Sigmoid colon (tissue), 7 donors: ENCODE results near the gene SUPT3H. TPM values are rescaled to one million over a fixed set of nuclear protein-coding genes. Genes with fewer than 3 reads are reported as not detected.

ENCODE experiments used
- DNase-seq: peaks from one replicate; pipeline ENCODE4 v3.0.0-alpha.2; 2019
- H3K27ac ChIP-seq, 4 donors: fragments of 200-600 bp; sonication (generic); one replicate each; pipeline ENCODE4 v1.5.1; 2016 to 2019; ENCODE audit warnings: mild to moderate bottlenecking in 1 of 4
- H3K27me3 ChIP-seq, 3 donors: fragments of 200-600 bp; sonication (generic); one replicate each; pipeline ENCODE4 v1.5.1; 2019; ENCODE audit warnings: mild to moderate bottlenecking in 1 of 3
- H3K36me3 ChIP-seq, 4 donors: fragments of 200-600 bp; sonication (generic); one replicate each; pipeline ENCODE4 v1.5.1; 2016 to 2019
- H3K4me1 ChIP-seq, 4 donors: fragments of 200-600 bp; sonication (generic); one replicate each; pipeline ENCODE4 v1.5.1; 2017 to 2019
- H3K4me3 ChIP-seq, 4 donors: fragments of 200-600 bp; sonication (generic); one replicate each; pipeline ENCODE4 v1.5.1; 2017 to 2019; ENCODE audit warnings: mild to moderate bottlenecking in 2 of 4, moderate library complexity in 1 of 4
- H3K9me3 ChIP-seq, 4 donors: fragments of 200-600 bp in 3 of 4; sonication (generic) in 3 of 4; one replicate each; pipeline versions ENCODE4 v1.5.1 to v1.6.1; 2013 to 2019
- CTCF ChIP-seq, 4 experiments: fragments of 450-650 bp in 3 of 4; fragments of 200-600 bp in 1 of 4; IDR thresholded peaks; one replicate each; pipeline ENCODE4 v1.5.1; 2016 to 2019; ENCODE audit warnings: antibody characterized with exemption in 4 of 4, mild to moderate bottlenecking in 3 of 4, moderate library complexity in 2 of 4
- EP300 ChIP-seq, 4 donors: sonication (generic); formaldehyde crosslinking; IDR thresholded peaks; one replicate each; pipeline ENCODE4 v1.6.1; 2017; ENCODE audit warnings: antibody characterized with exemption in 4 of 4
- POLR2A ChIP-seq, 2 donors: fragments of 450-650 bp; IDR thresholded peaks; one replicate each; pipeline ENCODE4 v1.6.1; 2016; ENCODE audit warnings: antibody characterized with exemption in 2 of 2, mild to moderate bottlenecking in 2 of 2, moderate library complexity in 2 of 2
- POLR2AphosphoS5 ChIP-seq, 4 donors: sonication (generic); formaldehyde crosslinking; IDR thresholded peaks; one replicate each; pipeline ENCODE4 v1.6.1; 2017; ENCODE audit warnings: antibody characterized with exemption in 4 of 4
- WGBS, 2 donors: extraction: QIAGEN DNeasy Blood & Tissue Kit; methylation state at CpG; one replicate each; pipeline ENCODE4 v1.1.7; 2013; 5-methylcytosine and 5-hydroxymethylcytosine counted together
- intact Hi-C: fragments of 100-400 bp; cut with DNase I; formaldehyde crosslinking; loops from one replicate; pipeline ENCODE4 v1.15.1; 2023
- polyA plus RNA-seq, 3 donors: library from polyadenylated mRNA; stranded (reverse); fragments of 200-250 nt; gene quantifications; one replicate each; pipeline ENCODE4 v1.2.3, GENCODE V29; 2013
- total RNA-seq, 4 donors: library from RNA; depleted of rRNA; stranded (reverse); fragments of >200 nt; gene quantifications; one replicate each; pipeline ENCODE4 v1.1.0, GENCODE V29; 2016
- donor health status: healthy with polysubstance abuse.
- donor health status: Bipolar disorder and iron deficiency.
- donor health status: healthy.

Gene SUPT3H
- total and polyA plus RNA-seq, 7 donors, result 1.6 to 18.2 (median 10.6) TPM

GRCh38 chr6:45222380-45222779 lies 155.4 kb downstream of the SUPT3H start:
- no peak for TF ChIP-seq POLR2AphosphoS5 (IDR thresholded peaks at IDR 0.05)
- no peak for TF ChIP-seq POLR2A (IDR thresholded peaks at IDR 0.05)
- no peak for TF ChIP-seq EP300 (IDR thresholded peaks at IDR 0.05)
- TF ChIP-seq CTCF (IDR thresholded peaks at IDR 0.05), result no peak
- Histone ChIP-seq H3K4me3 (no peak overlapping the region), H3K36me3 (no peaks in the 10 kb centered on the region), H3K27me3 (no peaks in the 10 kb centered on the region), H3K9me3 (no peaks in the 10 kb centered on the region), H3K4me1 (no peaks in the 10 kb centered on the region), H3K27ac (no peak overlapping the region)
- intact Hi-C loops, result no loop called here
- WGBS, 2 donors, result 94 to 97% methylated on average over 1 of the region's 1 CpG
- no peak for DNase-seq

GRCh38 chr6:45215759-45216158 lies 162.0 kb downstream of the SUPT3H start:
- no peak for TF ChIP-seq CTCF (IDR thresholded peaks at IDR 0.05)
- no peak for TF ChIP-seq EP300 (IDR thresholded peaks at IDR 0.05)
- no peak for TF ChIP-seq POLR2AphosphoS5 (IDR thresholded peaks at IDR 0.05)
- TF ChIP-seq POLR2A (IDR thresholded peaks at IDR 0.05), result no peak
- WGBS, 2 donors, result 98 to 100% methylated on average over 1 of the region's 1 CpG
- intact Hi-C loops, result no loop called here
- no peaks in the 10 kb centered on the region for H3K27me3 ChIP-seq
- no peak for DNase-seq
- H3K4me3 ChIP-seq, result no peak overlapping the region
- peaks cover 0 to 4% (median 0%) of the 10 kb centered on the region in 4 donors for H3K9me3 ChIP-seq
- no peaks in the 10 kb centered on the region for H3K4me1 ChIP-seq
- H3K27ac ChIP-seq, result no peak overlapping the region
- H3K36me3 ChIP-seq, result no peaks in the 10 kb centered on the region

DNA sequence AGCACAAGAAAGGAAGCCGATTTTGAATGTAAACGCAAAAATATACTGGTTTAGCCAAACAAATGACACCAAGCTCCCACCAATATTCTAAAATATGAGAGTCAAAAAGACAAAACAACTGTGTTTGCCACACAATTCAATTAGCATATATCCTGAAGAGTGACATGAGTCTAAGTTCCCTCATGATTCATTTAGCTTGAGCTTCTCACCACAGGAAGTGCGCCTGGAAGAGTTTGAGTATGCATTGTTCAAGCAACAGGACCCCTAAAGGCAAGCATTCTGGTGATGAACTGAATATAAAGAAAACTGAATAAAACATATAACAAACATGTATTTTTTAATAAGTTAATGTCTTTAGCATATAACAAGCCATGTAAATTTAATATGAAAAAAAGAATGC lies 164.8 kb downstream of the SUPT3H start:
- DNase-seq, result no peak
- H3K27ac ChIP-seq, result no peak overlapping the region
- intact Hi-C loops, result no loop called here
- no peaks in the 10 kb centered on the region for H3K27me3 ChIP-seq
- H3K4me1 ChIP-seq, result no peaks in the 10 kb centered on the region
- 64 to 65% methylated on average over 3 of the region's 3 CpGs for WGBS, 2 donors
- H3K9me3 ChIP-seq, result peaks cover 0 to 7% (median 4%) of the 10 kb centered on the region in 4 donors
- no peaks in the 10 kb centered on the region for H3K36me3 ChIP-seq
- TF ChIP-seq CTCF (IDR thresholded peaks at IDR 0.05), result no peak
- no peak for TF ChIP-seq EP300 (IDR thresholded peaks at IDR 0.05)
- no peak for TF ChIP-seq POLR2A (IDR thresholded peaks at IDR 0.05)
- no peak for TF ChIP-seq POLR2AphosphoS5 (IDR thresholded peaks at IDR 0.05)
- no peak overlapping the region for H3K4me3 ChIP-seq

- H3K36me3 ChIP-seq, result no peaks in the 10 kb centered on the region
- H3K9me3 ChIP-seq, result peaks cover 0 to 5% (median 4%) of the 10 kb centered on the region in 4 donors
- no peak for DNase-seq
- H3K4me3 ChIP-seq, result no peak overlapping the region
- WGBS, 2 donors, result 90% methylated on average over 2 of the region's 2 CpGs
- H3K27ac ChIP-seq, result no peak overlapping the region
- no peak for TF ChIP-seq EP300 (IDR thresholded peaks at IDR 0.05)
- TF ChIP-seq CTCF (IDR thresholded peaks at IDR 0.05), result no peak
- no peak for TF ChIP-seq POLR2AphosphoS5 (IDR thresholded peaks at IDR 0.05)
- TF ChIP-seq POLR2A (IDR thresholded peaks at IDR 0.05), result no peak
- intact Hi-C loops, result no loop called here
- no peaks in the 10 kb centered on the region for H3K27me3 ChIP-seq
- no peaks in the 10 kb centered on the region for H3K4me1 ChIP-seq
Observed at GRCh38 chr6:45209762-45210161, 168.0 kb downstream of the SUPT3H start.

- Histone ChIP-seq H3K27ac (no peak overlapping the region), H3K27me3 (no peaks in the 10 kb centered on the region), H3K36me3 (no peaks in the 10 kb centered on the region), H3K9me3 (peaks cover 0 to 5% (median 4%) of the 10 kb centered on the region in 4 donors), H3K4me3 (no peak overlapping the region), H3K4me1 (no peaks in the 10 kb centered on the region)
- no peak for DNase-seq
- intact Hi-C loops, result no loop called here
- 63 to 75% methylated on average over 1 of the region's 1 CpG for WGBS, 2 donors
- TF ChIP-seq POLR2AphosphoS5 (IDR thresholded peaks at IDR 0.05), result no peak
- no peak for TF ChIP-seq POLR2A (IDR thresholded peaks at IDR 0.05)
- no peak for TF ChIP-seq EP300 (IDR thresholded peaks at IDR 0.05)
- no peak for TF ChIP-seq CTCF (IDR thresholded peaks at IDR 0.05)
Observed at GRCh38 chr6:45206793-45207492, 170.8 kb downstream of the SUPT3H start.
